Colonic mucosa (tissue), 4 donors: ENCODE data around the gene SMIM38. TPM values are rescaled to one million over a fixed set of nuclear protein-coding genes. Genes with fewer than 3 reads are reported as not detected.
"Not testable (repeated sequence)": the region's sequence is repeated elsewhere in the genome, so short reads cannot be mapped to it uniquely, and the experiment has no call there.

Experiments used
- DNase-seq: peaks from one replicate; pipeline ENCODE4 v3.0.0-alpha.2; 2020
- H3K27ac ChIP-seq: fragments of 200-600 bp; one replicate; pipeline ENCODE4 v1.8.0; 2021
- H3K27me3 ChIP-seq: fragments of 200-600 bp; one replicate; pipeline ENCODE4 v1.8.0; 2021
- H3K36me3 ChIP-seq: fragments of 200-600 bp; one replicate; pipeline ENCODE4 v1.8.0; 2021
- H3K4me1 ChIP-seq: fragments of 200-600 bp; one replicate; pipeline ENCODE4 v1.8.0; 2021; ENCODE audit warnings: mild to moderate bottlenecking
- H3K4me3 ChIP-seq: fragments of 200-600 bp; one replicate; pipeline ENCODE4 v1.8.0; 2021
- H3K9ac ChIP-seq, 2 donors: one replicate each; pipeline ENCODE4 v1.7.0; 2013; ENCODE audit warnings: control low read depth in 2 of 2, low read depth in 2 of 2, low read length in 2 of 2
- H3K9me3 ChIP-seq: fragments of 200-600 bp; one replicate; pipeline ENCODE4 v1.8.0; 2021
- intact Hi-C: fragments of 100-400 bp; cut with DNase I; formaldehyde crosslinking; loops from one replicate; pipeline ENCODE4 v1.14.1; 2022
- total RNA-seq, 2 donors: library from RNA; stranded (reverse); fragmentation: NEBNext Ultra II Directional in 1 of 2; extraction: Animal tissue kit (Norgen Biotek cat#: 25700) in 1 of 2; gene quantifications; one replicate each; pipeline ENCODE4 v1.2.1, GENCODE V29; 2021
- TF ChIP-seq, protein P1 (sequence below): fragments of 200-600 bp; IDR thresholded peaks from one replicate; pipeline ENCODE4 v1.8.0; 2022; ENCODE audit warnings: antibody characterized with exemption, mild to moderate bottlenecking
- donor health status: healthy.
- donor health status: DM: no; HTN: no; CAD: no.
- donor health status: DM: no; HTN: no; CAD: no.

Gene SMIM38
- total RNA-seq, 2 donors from 2014 or later, result 0.10 TPM; not detected in 1

DNA sequence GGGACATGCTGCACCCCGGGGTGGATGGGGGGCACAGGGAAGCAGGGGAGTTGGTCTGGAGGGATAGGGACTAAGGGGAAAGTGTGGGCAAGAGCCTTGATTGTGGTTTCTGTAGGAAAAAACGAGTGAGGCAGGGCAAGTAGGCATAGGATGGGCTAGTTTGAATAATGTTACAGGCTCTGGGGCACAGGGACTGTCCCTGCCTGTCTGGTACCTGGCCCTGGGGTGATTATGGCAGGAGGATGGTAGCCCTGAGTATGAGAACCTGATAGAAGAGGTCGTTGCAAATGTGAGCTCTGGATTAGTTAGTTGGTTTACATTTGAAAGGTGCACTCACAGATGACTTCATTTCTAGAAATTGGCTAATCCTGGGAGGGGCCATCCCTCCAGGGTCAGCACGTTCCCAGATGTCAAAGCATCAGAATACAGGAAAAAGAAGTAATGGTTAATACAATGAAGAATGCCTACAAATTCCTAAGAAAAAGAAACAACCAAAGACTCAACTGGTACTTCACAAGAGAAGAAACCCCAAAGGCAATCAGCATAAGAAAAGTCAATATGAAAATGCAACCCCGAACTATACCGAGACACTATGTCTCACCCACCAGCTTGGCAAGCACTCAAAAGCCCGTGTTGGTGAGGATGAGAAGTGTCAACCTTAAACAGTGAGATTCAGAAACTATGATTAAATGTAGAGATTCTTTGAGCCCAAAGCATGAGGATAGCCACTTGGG is 11.3 kb upstream of the SMIM38 start:
- TF ChIP-seq, protein P1, sequence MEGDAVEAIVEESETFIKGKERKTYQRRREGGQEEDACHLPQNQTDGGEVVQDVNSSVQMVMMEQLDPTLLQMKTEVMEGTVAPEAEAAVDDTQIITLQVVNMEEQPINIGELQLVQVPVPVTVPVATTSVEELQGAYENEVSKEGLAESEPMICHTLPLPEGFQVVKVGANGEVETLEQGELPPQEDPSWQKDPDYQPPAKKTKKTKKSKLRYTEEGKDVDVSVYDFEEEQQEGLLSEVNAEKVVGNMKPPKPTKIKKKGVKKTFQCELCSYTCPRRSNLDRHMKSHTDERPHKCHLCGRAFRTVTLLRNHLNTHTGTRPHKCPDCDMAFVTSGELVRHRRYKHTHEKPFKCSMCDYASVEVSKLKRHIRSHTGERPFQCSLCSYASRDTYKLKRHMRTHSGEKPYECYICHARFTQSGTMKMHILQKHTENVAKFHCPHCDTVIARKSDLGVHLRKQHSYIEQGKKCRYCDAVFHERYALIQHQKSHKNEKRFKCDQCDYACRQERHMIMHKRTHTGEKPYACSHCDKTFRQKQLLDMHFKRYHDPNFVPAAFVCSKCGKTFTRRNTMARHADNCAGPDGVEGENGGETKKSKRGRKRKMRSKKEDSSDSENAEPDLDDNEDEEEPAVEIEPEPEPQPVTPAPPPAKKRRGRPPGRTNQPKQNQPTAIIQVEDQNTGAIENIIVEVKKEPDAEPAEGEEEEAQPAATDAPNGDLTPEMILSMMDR, result no peak
- intact Hi-C loops, result no loop called here
- Histone ChIP-seq H3K4me3 (no peak overlapping the region), H3K27me3 (no peaks in the 10 kb centered on the region), H3K27ac (no peak overlapping the region), H3K9ac (no peak overlapping the region), H3K9me3 (no peaks in the 10 kb centered on the region), H3K4me1 (no peaks in the 10 kb centered on the region), H3K36me3 (no peaks in the 10 kb centered on the region)
- DNase-seq, result no peak

- Histone ChIP-seq H3K27ac (no peak overlapping the region), H3K9me3 (no peaks in the 10 kb centered on the region)
- TF ChIP-seq, protein P1, result no peak
Observed at GRCh38 chr11:69145050-69145380, 10.7 kb upstream of the SMIM38 start.

GRCh38 chr11:69148377-69148762 is 7.4 kb upstream of the SMIM38 start:
- no peak overlapping the region for H3K4me3 ChIP-seq
- intact Hi-C loops, result no loop called here
- H3K9me3 ChIP-seq, result no peaks in the 10 kb centered on the region
- no peaks in the 10 kb centered on the region for H3K27me3 ChIP-seq
- H3K4me1 ChIP-seq, result no peaks in the 10 kb centered on the region
- no peaks in the 10 kb centered on the region for H3K36me3 ChIP-seq
- H3K9ac ChIP-seq, result no peak overlapping the region
- no peak overlapping the region for H3K27ac ChIP-seq
- no peak for DNase-seq
- TF ChIP-seq, protein P1, result no peak

More at GRCh38 chr11:69145050-69145380, 10.7 kb upstream of the SMIM38 start:
- Histone ChIP-seq H3K27me3 (no peaks in the 10 kb centered on the region), H3K4me1 (no peaks in the 10 kb centered on the region), H3K36me3 (no peaks in the 10 kb centered on the region), H3K4me3 (no peak overlapping the region), H3K9ac (no peak overlapping the region)
- intact Hi-C loops, result no loop called here
- no peak for DNase-seq

DNA sequence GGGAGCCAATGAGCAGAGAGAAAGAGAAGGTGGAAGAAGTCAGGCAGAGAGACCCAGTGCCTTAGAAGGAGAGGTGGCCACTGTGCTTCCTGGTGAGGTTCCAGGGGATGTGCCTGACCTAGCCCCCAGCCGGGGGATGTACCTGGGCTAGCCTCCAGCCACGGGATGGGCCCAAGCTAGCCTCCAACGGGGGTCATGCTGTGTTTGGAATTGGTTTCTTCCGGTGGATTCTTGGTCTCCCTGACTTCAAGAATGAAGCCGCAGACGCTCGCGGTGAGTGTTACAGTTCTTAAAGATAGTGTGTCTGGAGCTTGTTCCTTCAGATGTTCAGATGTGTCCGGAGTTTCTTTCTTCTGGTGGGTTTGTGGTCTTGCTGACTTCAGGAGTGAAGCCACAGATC is 6.9 kb upstream of the SMIM38 start:
- no peaks in the 10 kb centered on the region for H3K36me3 ChIP-seq
- H3K9ac ChIP-seq, result no peak overlapping the region
- no peaks in the 10 kb centered on the region for H3K27me3 ChIP-seq
- no peaks in the 10 kb centered on the region for H3K4me1 ChIP-seq
- H3K9me3 ChIP-seq, result no peaks in the 10 kb centered on the region
- no peak overlapping the region for H3K4me3 ChIP-seq
- TF ChIP-seq, protein P1, result no peak
- no peak overlapping the region for H3K27ac ChIP-seq
- DNase-seq, result no peak
- intact Hi-C loops, result no loop called here

DNA sequence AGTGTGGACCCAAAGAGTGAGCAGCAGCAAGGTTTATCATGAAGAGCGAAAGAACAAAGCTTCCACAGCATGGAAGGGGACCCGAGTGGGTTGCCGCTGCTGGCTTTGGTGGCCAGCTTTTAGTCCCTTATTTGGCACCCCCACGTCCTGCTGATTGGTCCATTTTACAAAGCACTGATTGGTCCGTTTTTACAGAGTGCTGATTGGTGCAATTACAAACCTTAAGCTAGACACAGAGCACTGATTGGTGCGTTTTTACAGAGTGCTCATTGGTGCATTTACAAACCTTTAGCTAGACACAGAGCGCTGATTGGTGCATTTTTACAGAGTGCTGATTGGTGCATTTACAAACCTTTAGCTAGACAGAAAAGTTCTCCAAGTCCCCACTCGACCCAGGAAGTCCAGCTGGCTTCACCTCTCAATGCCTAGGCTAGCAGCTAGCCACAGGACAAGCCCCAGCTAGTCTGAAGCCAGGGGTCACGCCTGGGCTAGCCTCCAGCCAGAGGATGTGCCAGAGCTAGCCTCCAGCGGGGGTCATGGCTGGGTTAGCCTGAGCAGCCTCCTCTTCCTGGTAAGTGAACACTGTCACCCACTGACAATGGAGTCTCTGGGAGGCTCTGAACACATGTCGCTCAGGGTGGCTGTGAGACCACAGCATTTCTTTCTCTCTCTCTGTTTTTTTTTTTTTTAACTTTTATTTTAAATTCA is 6.2 kb upstream of the SMIM38 start:
- H3K27ac ChIP-seq, intact Hi-C loops, H3K36me3 ChIP-seq, H3K9ac ChIP-seq, H3K9me3 ChIP-seq, H3K4me3 ChIP-seq, H3K27me3 ChIP-seq, DNase-seq, H3K4me1 ChIP-seq: not testable (repeated sequence)

- Histone ChIP-seq H3K27me3 (no peaks in the 10 kb centered on the region), H3K27ac (no peak overlapping the region), H3K4me3 (no peak overlapping the region), H3K9me3 (no peaks in the 10 kb centered on the region), H3K9ac (no peak overlapping the region), H3K36me3 (no peaks in the 10 kb centered on the region), H3K4me1 (no peaks in the 10 kb centered on the region)
- intact Hi-C loops, result no loop called here
- TF ChIP-seq, protein P1, result no peak
- no peak for DNase-seq
Observed at GRCh38 chr11:69150175-69150574, 5.6 kb upstream of the SMIM38 start.
